HG02973 (cell line): ENCODE results near the gene INTS13.
A peak's percentile ranks its signal among the peaks of the same experiment; 100 is the strongest.
"Not testable (repeated sequence)": the region's sequence is repeated elsewhere in the genome, so short reads cannot be mapped to it uniquely, and the experiment has no call there.

Experiments used
- ATAC-seq: cut with Tn5 transposase; IDR thresholded peaks from one replicate; pipeline ENCODE4 v1.9.1; 2021; ENCODE audit warnings: moderate library complexity; ENCODE audit not compliant: unreplicated experiment

The INTS13 gene

GRCh38 chr12:26869908-26870459 is 67.8 kb downstream of the INTS13 start:
- no peak for ATAC-seq

- ATAC-seq: no peak
Measured at GRCh38 chr12:26869104-26869494, 68.7 kb downstream of the INTS13 start.

DNA sequence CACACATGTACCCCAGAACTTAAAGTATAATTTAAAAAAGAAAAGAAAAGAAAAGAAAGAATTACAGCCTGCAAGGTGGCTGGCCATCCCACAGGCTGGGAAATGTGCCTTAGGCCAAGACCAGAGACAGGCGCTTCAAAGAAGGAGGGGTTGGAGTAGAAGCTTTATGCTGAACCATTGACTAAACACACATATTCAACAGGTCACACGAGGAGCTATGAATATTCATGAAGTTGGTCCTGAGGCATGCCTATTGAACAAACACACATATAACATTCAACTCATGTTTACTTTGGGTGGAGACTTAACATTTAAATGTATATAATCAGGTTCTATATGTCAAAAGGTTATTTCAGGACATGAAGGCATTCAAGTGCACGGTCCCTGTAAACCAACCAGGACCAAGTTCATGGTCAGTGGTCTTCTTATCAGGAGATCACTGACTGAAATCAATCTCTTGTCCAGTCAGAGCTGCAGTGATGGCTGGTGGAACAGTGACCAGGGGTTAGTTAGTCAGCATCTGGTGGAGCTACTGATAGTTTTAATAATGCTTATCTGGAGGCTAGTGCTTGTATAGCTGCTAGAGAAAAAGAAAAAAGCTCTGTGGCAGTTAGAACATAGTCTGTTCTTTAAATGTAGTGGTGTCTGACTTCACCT is 69.2 kb downstream of the INTS13 start:
- no peak for ATAC-seq

- ATAC-seq: peak; percentile 65
Measured at GRCh38 chr12:26867080-26867479, 70.7 kb downstream of the INTS13 start.

DNA sequence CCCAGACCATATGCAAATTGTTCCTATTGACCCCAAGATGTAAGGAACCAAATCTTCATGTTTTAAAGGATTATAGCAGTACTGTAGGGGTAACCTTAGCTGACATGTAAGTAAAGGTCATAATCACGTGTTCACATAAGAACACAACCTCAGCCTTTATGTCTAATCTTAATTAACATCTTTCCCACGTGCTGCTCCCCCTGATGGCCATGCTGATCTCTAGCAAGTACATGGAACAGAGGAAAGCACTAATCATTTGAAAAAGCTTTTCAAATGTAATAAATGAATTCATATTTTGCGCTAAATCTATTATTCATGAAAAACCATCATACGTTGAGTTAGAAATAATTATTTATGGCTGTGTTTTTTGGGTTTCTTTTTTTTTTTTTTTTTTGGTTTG is 74.3 kb downstream of the INTS13 start:
- ATAC-seq: no peak

DNA sequence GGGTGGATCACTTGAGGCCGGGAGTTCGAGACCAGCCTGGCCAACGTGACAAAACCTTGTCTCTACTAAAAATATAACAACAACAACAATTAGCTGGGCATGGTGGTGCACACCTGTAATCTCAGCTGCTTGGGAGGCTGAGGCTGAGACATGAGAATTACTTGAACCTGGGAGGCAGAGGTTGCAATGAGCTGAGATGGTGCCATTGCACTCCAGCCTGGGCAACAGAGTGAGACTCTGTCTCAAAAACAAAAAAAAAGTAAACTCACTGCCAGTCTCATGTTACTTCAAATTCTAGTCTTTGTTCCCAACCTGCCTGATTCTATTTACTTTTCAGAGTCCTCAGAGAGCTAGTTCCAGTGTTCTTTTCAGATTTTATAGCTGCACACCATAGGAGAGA is 75.0 kb downstream of the INTS13 start:
- ATAC-seq: not testable (repeated sequence)

DNA sequence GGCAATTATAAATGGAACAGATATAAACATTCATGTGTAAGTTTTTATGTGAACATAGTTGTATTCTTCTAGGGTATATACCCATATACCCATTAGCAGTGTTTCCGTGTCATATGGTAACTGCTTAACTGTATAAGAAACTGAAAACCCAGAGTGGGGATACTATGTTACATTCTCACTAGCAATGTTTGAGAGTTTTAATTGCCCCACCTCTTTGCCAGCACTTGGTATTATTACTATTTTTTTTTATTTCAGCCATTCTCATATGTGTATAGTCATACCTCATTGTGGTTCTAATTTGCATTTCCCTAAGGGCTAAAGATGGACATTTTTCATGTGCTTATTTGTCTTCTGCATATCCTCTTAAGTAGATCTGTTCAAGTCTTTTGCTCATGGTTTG is 76.1 kb downstream of the INTS13 start:
- no peak for ATAC-seq

DNA sequence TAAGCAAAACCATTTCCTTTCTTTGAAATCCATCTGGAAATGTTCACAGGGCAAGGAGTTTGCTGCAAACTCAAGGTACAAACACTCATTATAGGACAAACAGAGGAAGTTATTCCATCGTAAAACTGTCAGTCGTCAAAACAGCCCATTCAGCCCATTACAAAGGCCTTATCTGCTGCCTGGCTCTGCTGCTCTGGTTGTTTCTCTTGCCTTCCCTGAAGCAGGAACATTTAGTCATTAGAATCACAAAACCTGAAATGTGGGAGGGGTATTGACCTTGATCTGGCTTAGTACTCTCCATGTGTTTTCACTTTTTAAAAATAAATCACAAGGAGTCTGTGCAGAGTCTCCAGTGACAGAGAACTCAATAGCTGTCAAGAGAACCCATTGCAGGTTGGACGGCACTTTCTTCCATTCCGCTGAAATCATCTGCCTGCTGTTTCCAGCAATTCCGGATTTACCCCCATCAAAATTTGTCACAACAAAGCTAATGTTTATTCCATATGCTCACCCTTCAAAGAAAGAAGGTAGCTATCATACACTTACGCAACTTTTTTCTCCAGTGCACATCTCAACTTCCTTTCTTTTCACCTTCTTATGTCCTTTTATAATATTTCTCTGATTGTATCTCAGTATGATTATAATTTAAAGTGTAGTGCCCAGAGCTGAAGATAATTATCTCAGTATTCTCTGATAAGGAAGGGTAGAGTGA is 80.2 kb downstream of the INTS13 start:
- ATAC-seq: no peak

- no peak for ATAC-seq
Measured at GRCh38 chr12:26855337-26855736, 82.4 kb downstream of the INTS13 start.
